WTC11 (cell line): ENCODE measurements around the gene RAD23A. TPM values are rescaled to one million over a fixed set of nuclear protein-coding genes. Genes with fewer than 3 reads are reported as not detected.
A peak's percentile ranks its signal among the peaks of the same experiment; 100 is the strongest.

Source experiments
- ATAC-seq: fragments of 200-7000 bp; cut with Tn5 transposase; 2 replicates; pipeline ENCODE4 v1.10.0; 2021; ENCODE audit warnings: mild to moderate bottlenecking, moderate library complexity
- CTCF ChIA-PET: fragments of 300-600 bp; sonication (Branson Sonifier 250); formaldehyde crosslinking; loops from one replicate; lab custom pipeline; 2021; ENCODE audit warnings: antibody characterized with exemption; lab: Charles Lee
- POLR2A ChIA-PET: fragments of 350-600 bp; sonication (Branson Sonifier 250); formaldehyde crosslinking; loops from one replicate; lab custom pipeline; 2021; ENCODE audit warnings: antibody characterized with exemption; lab: Charles Lee
- DNase-seq: peaks from one replicate; pipeline ENCODE4 v3.0.0; 2021; ENCODE audit warnings: low spot score
- H3K27ac Mint-ChIP-seq: 2 replicates; pipeline ENCODE4 v1.8.0; 2021; ENCODE audit warnings: mixed read lengths
- H3K27me3 Mint-ChIP-seq: 2 replicates; pipeline ENCODE4 v1.8.0; 2021; ENCODE audit warnings: low read depth, mild to moderate bottlenecking, moderate library complexity, mixed read lengths
- H3K36me3 Mint-ChIP-seq: 2 replicates; pipeline ENCODE4 v1.8.0; 2021; ENCODE audit warnings: mixed read lengths
- H3K4me1 Mint-ChIP-seq: 2 replicates; pipeline ENCODE4 v1.8.0; 2022; ENCODE audit warnings: mixed read lengths
- H3K4me3 Mint-ChIP-seq: 2 replicates; pipeline ENCODE4 v1.8.0; 2021; ENCODE audit warnings: mild to moderate bottlenecking, moderate library complexity, mixed read lengths
- H3K9me3 Mint-ChIP-seq: 2 replicates; pipeline ENCODE4 v1.8.0; 2021; ENCODE audit warnings: mixed read lengths
- ETV6 ChIP-seq: sonication (generic); formaldehyde crosslinking; IDR thresholded peaks from 2 replicates; pipeline ENCODE4 v1.8.1; 2022; ENCODE audit warnings: mild to moderate bottlenecking, missing genetic modification reagents
- FOXP1 ChIP-seq: sonication (generic); formaldehyde crosslinking; IDR thresholded peaks from 2 replicates; pipeline ENCODE4 v1.8.0; 2022; ENCODE audit warnings: missing genetic modification reagents, mild to moderate bottlenecking, moderate library complexity, borderline replicate concordance
- GRHL2 ChIP-seq: fragments of 250-450 bp; sonication (Bioruptor Pico); IDR thresholded peaks from 2 replicates; pipeline ENCODE4 v1.8.0; 2022; ENCODE audit warnings: mild to moderate bottlenecking, moderate library complexity; ENCODE audit not compliant: insufficient replicate concordance, severe bottlenecking
- IRF2 ChIP-seq: sonication (generic); formaldehyde crosslinking; IDR thresholded peaks from 2 replicates; pipeline ENCODE4 v1.8.0; 2022; ENCODE audit warnings: low read depth, missing genetic modification reagents, borderline replicate concordance
- JUN ChIP-seq: sonication (generic); formaldehyde crosslinking; IDR thresholded peaks from 2 replicates; pipeline ENCODE4 v1.8.0; 2023; ENCODE audit warnings: mild to moderate bottlenecking, missing genetic modification reagents
- NFATC4 ChIP-seq: fragments of 250-450 bp; sonication (Bioruptor Pico); IDR thresholded peaks from 2 replicates; pipeline ENCODE4 v1.9.0; 2021; ENCODE audit warnings: mild to moderate bottlenecking
- NFE2L1 ChIP-seq: sonication (generic); formaldehyde crosslinking; IDR thresholded peaks from 2 replicates; pipeline ENCODE4 v1.8.1; 2023; ENCODE audit warnings: missing genetic modification reagents
- RELA ChIP-seq: sonication (generic); formaldehyde crosslinking; IDR thresholded peaks from 2 replicates; pipeline ENCODE4 v1.8.1; 2022; ENCODE audit warnings: missing genetic modification reagents, mild to moderate bottlenecking, borderline replicate concordance
- ZBTB21 ChIP-seq: sonication (generic); formaldehyde crosslinking; IDR thresholded peaks from 2 replicates; pipeline ENCODE4 v1.8.1; 2023; ENCODE audit warnings: mild to moderate bottlenecking, missing genetic modification reagents, borderline replicate concordance
- ZNF121 ChIP-seq: sonication (generic); formaldehyde crosslinking; IDR thresholded peaks from 2 replicates; pipeline ENCODE4 v1.8.0; 2023; ENCODE audit warnings: missing genetic modification reagents
- ZNF219 ChIP-seq: sonication (generic); formaldehyde crosslinking; IDR thresholded peaks from 2 replicates; pipeline ENCODE4 v1.8.0; 2023; ENCODE audit warnings: missing genetic modification reagents, mild to moderate bottlenecking, borderline replicate concordance
- ZNF416 ChIP-seq: fragments of 250-450 bp; sonication (Bioruptor Pico); IDR thresholded peaks from 2 replicates; pipeline ENCODE4 v1.9.0; 2021; ENCODE audit warnings: mild to moderate bottlenecking, inconsistent platforms
- total RNA-seq: library from RNA; stranded (reverse); gene quantifications from 3 replicates; pipeline ENCODE4 v1.2.3, GENCODE V29; 2021
- TF ChIP-seq, protein P1 (sequence below): sonication (generic); formaldehyde crosslinking; IDR thresholded peaks from 2 replicates; pipeline ENCODE4 v1.8.1; 2023; ENCODE audit warnings: mild to moderate bottlenecking, missing genetic modification reagents
- TF ChIP-seq, protein P2 (sequence below): fragments of 250-450 bp; sonication (Bioruptor Pico); IDR thresholded peaks from 2 replicates; pipeline ENCODE4 v2.1.2; 2022; ENCODE audit warnings: mild to moderate bottlenecking, moderate library complexity
- TF ChIP-seq, protein P3 (sequence below): sonication (generic); formaldehyde crosslinking; IDR thresholded peaks from 2 replicates; pipeline ENCODE4 v1.8.1; 2022; ENCODE audit warnings: mild to moderate bottlenecking, moderate library complexity, missing genetic modification reagents
- TF ChIP-seq, protein P4 (sequence below): fragments of 250-450 bp; sonication (Bioruptor Pico); IDR thresholded peaks from 2 replicates; pipeline ENCODE4 v1.9.0; 2021; ENCODE audit warnings: mild to moderate bottlenecking, borderline replicate concordance
- TF ChIP-seq, protein P5 (sequence below): sonication (generic); formaldehyde crosslinking; IDR thresholded peaks from 2 replicates; pipeline ENCODE4 v1.8.1; 2022; ENCODE audit warnings: low read depth, mild to moderate bottlenecking, moderate library complexity, missing genetic modification reagents, borderline replicate concordance
- TF ChIP-seq, protein P6 (sequence below): fragments of 250-450 bp; sonication (Bioruptor Pico); conservative IDR thresholded peaks from 2 replicates; pipeline ENCODE4 v1.9.0; 2021; ENCODE audit warnings: mild to moderate bottlenecking

Gene RAD23A
- total RNA-seq, 1 experiment from 2014 or later: 84.3 TPM

DNA sequence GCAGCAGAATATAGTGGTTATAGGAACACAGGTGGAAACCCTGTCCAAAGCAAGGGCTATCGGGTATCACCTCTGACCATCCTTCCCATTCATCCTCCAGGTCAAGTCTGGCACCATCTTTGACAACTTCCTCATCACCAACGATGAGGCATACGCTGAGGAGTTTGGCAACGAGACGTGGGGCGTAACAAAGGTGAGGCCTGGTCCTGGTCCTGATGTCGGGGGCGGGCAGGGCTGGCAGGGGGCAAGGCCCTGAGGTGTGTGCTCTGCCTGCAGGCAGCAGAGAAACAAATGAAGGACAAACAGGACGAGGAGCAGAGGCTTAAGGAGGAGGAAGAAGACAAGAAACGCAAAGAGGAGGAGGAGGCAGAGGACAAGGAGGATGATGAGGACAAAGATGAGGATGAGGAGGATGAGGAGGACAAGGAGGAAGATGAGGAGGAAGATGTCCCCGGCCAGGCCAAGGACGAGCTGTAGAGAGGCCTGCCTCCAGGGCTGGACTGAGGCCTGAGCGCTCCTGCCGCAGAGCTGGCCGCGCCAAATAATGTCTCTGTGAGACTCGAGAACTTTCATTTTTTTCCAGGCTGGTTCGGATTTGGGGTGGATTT lies 2.1 kb upstream of the RAD23A start (continued):
- TF ChIP-seq, protein P1, sequence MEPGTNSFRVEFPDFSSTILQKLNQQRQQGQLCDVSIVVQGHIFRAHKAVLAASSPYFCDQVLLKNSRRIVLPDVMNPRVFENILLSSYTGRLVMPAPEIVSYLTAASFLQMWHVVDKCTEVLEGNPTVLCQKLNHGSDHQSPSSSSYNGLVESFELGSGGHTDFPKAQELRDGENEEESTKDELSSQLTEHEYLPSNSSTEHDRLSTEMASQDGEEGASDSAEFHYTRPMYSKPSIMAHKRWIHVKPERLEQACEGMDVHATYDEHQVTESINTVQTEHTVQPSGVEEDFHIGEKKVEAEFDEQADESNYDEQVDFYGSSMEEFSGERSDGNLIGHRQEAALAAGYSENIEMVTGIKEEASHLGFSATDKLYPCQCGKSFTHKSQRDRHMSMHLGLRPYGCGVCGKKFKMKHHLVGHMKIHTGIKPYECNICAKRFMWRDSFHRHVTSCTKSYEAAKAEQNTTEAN (CRISPR knock-in tag): no peak
- TF ChIP-seq, protein P2, sequence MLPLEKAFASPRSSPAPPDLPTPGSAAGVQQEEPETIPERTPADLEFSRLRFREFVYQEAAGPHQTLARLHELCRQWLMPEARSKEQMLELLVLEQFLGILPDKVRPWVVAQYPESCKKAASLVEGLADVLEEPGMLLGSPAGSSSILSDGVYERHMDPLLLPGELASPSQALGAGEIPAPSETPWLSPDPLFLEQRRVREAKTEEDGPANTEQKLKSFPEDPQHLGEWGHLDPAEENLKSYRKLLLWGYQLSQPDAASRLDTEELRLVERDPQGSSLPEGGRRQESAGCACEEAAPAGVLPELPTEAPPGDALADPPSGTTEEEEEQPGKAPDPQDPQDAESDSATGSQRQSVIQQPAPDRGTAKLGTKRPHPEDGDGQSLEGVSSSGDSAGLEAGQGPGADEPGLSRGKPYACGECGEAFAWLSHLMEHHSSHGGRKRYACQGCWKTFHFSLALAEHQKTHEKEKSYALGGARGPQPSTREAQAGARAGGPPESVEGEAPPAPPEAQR (CRISPR knock-in tag): no peak
- TF ChIP-seq ZNF121 (CRISPR knock-in tag) (no peak), NFATC4 (CRISPR knock-in tag) (no peak), ZNF416 (CRISPR knock-in tag) (no peak)
- TF ChIP-seq, all 79 proteins: peak for 0

DNA sequence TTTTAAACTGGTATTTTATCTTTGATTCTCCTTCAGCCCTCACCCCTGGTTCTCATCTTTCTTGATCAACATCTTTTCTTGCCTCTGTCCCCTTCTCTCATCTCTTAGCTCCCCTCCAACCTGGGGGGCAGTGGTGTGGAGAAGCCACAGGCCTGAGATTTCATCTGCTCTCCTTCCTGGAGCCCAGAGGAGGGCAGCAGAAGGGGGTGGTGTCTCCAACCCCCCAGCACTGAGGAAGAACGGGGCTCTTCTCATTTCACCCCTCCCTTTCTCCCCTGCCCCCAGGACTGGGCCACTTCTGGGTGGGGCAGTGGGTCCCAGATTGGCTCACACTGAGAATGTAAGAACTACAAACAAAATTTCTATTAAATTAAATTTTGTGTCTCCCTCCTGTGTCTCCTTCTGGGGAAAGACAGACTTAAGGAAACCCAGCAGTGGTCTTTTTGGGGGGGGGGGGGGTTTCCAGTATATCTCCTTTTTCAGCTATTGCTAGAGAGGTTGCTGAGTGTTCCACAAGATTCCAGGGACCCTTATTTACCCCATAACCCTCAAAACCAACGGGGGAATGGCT lies 1.5 kb upstream of the RAD23A start:
- Mint-ChIP-seq H3K27ac (no peak overlapping the region), H3K36me3 (peaks cover 73% of the 10 kb centered on the region), H3K4me1 (peaks cover 29% of the 10 kb centered on the region), H3K4me3 (no peak overlapping the region), H3K9me3 (no peaks in the 10 kb centered on the region), H3K27me3 (no peaks in the 10 kb centered on the region; the same call in 1 of the 2 replicates)
- TF ChIP-seq JUN (CRISPR knock-in tag): no peak
- TF ChIP-seq IRF2 (CRISPR knock-in tag): no peak
- TF ChIP-seq GRHL2: no peak
- CTCF ChIA-PET: interaction anchor here (1.2 kb wide), 1 partner anchor 21 kb away, joined by 5 read pairs; no protein-coding TSS in a partner anchor
- no peak for ATAC-seq
- DNase-seq: no peak
- POLR2A ChIA-PET: no interaction called here

DNA sequence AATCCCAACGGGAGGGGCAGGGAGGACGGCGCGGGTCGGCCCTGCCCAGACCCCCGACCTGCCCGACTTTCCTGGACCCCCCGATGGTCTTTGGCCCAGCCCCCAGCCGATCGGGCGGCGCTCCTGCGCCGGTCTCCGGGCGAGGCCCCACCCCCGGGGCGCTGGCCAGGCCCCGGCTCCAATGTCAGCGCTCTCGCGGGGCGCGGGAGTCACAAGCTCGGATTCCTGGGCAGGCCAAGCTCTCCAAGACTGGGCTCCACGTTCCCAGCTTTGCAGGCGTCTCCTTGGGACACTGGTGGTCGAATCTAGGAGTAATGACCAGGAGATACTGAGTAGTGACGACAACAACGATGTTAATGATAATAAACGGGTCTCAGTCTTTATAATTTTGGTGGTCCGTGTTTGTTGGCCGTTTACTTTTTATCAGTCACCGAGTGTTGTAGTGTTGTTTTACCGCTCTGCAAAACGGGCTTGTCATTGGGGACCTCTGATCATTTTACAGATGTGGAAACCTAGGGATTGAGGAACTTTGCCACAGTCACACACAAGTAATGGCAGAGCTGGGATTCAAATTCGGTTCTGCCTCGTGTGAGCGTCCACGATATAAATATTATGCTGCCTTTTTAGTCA lies 545 bp downstream of the RAD23A start:
- peak; percentile 89 for DNase-seq
- ChIA-PET CTCF (interaction anchor here (0.6 to 2.0 kb wide), 7 partner anchors 9 to 155 kb away, joined by 3 to 11 read pairs (median 7); partner anchors contain the start of gene GCDH), POLR2A (interaction anchor here (0.6 to 1.3 kb wide), 9 partner anchors 9 to 148 kb away, joined by 3 to 10 read pairs (median 4); partner anchors contain the start of genes FARSA, GADD45GIP1 and GCDH)
- Mint-ChIP-seq H3K4me1 (peaks cover 14% of the 10 kb centered on the region), H3K36me3 (peaks cover 70% of the 10 kb centered on the region), H3K9me3 (no peaks in the 10 kb centered on the region), H3K27me3 (no peaks in the 10 kb centered on the region; the same call in 1 of the 2 replicates), H3K27ac (peak overlapping the region; percentile 98), H3K4me3 (peak overlapping the region; percentile 90)
- ATAC-seq: peak; percentile 89
- TF ChIP-seq, protein P3, sequence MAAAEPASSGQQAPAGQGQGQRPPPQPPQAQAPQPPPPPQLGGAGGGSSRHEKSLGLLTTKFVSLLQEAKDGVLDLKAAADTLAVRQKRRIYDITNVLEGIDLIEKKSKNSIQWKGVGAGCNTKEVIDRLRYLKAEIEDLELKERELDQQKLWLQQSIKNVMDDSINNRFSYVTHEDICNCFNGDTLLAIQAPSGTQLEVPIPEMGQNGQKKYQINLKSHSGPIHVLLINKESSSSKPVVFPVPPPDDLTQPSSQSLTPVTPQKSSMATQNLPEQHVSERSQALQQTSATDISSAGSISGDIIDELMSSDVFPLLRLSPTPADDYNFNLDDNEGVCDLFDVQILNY (CRISPR knock-in tag): no peak; the same call in 1 of the 2 replicates
- TF ChIP-seq FOXP1 (CRISPR knock-in tag) (no peak), ZNF219 (CRISPR knock-in tag) (no peak), NFE2L1 (CRISPR knock-in tag) (no peak), ZBTB21 (CRISPR knock-in tag) (no peak), ETV6 (CRISPR knock-in tag) (no peak), ZNF121 (CRISPR knock-in tag) (no peak), RELA (CRISPR knock-in tag) (no peak)
- TF ChIP-seq, protein P4, sequence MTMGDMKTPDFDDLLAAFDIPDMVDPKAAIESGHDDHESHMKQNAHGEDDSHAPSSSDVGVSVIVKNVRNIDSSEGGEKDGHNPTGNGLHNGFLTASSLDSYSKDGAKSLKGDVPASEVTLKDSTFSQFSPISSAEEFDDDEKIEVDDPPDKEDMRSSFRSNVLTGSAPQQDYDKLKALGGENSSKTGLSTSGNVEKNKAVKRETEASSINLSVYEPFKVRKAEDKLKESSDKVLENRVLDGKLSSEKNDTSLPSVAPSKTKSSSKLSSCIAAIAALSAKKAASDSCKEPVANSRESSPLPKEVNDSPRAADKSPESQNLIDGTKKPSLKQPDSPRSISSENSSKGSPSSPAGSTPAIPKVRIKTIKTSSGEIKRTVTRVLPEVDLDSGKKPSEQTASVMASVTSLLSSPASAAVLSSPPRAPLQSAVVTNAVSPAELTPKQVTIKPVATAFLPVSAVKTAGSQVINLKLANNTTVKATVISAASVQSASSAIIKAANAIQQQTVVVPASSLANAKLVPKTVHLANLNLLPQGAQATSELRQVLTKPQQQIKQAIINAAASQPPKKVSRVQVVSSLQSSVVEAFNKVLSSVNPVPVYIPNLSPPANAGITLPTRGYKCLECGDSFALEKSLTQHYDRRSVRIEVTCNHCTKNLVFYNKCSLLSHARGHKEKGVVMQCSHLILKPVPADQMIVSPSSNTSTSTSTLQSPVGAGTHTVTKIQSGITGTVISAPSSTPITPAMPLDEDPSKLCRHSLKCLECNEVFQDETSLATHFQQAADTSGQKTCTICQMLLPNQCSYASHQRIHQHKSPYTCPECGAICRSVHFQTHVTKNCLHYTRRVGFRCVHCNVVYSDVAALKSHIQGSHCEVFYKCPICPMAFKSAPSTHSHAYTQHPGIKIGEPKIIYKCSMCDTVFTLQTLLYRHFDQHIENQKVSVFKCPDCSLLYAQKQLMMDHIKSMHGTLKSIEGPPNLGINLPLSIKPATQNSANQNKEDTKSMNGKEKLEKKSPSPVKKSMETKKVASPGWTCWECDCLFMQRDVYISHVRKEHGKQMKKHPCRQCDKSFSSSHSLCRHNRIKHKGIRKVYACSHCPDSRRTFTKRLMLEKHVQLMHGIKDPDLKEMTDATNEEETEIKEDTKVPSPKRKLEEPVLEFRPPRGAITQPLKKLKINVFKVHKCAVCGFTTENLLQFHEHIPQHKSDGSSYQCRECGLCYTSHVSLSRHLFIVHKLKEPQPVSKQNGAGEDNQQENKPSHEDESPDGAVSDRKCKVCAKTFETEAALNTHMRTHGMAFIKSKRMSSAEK (CRISPR knock-in tag): peak; percentile 56; the same call in 1 of the 2 replicates
- TF ChIP-seq, protein P5, sequence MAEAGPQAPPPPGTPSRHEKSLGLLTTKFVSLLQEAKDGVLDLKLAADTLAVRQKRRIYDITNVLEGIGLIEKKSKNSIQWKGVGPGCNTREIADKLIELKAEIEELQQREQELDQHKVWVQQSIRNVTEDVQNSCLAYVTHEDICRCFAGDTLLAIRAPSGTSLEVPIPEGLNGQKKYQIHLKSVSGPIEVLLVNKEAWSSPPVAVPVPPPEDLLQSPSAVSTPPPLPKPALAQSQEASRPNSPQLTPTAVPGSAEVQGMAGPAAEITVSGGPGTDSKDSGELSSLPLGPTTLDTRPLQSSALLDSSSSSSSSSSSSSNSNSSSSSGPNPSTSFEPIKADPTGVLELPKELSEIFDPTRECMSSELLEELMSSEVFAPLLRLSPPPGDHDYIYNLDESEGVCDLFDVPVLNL (CRISPR knock-in tag): no peak
- TF ChIP-seq, protein P6, sequence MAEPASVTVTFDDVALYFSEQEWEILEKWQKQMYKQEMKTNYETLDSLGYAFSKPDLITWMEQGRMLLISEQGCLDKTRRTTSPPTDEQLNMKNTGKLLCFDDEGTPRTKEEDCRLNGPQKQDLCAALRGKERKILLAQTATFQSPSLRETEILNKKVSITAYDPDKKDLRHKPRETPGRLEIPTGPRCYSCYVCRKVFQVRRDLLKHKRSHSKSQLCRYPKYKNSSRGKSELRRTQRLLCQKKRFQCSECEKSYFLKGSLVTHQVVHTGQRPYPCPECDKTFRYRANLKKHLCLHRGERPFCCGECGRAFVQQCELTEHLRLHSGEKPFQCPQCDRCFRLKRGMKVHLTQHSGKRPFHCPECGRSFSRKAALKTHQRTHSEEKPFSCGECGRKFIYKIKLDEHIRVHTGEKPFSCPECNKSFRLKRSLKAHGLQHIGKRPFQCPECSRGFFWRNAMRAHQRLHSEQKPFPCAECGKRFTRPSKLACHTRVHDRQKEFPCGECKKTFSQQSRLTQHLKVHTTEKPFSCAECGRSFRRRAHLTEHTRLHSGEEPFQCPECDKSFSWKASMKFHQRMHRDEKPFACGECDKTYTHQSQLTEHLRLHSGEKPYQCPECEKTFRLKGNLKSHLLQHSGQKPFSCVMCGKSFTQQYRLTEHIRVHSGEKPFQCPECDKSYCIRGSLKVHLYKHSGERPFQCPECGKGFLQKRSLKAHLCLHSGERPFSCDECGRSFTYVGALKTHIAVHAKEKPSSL (CRISPR knock-in tag): peak; percentile 73; the same call in 1 of the 2 replicates
